ENCODE results near the gene SOX5.

GRCh38 chr12:23751641-23752040 lies 197.8 kb downstream of the SOX5 start:
- TF ChIP-seq POLR2A (IDR thresholded peaks at IDR 0.05) = no peak
- TF ChIP-seq, protein P1, sequence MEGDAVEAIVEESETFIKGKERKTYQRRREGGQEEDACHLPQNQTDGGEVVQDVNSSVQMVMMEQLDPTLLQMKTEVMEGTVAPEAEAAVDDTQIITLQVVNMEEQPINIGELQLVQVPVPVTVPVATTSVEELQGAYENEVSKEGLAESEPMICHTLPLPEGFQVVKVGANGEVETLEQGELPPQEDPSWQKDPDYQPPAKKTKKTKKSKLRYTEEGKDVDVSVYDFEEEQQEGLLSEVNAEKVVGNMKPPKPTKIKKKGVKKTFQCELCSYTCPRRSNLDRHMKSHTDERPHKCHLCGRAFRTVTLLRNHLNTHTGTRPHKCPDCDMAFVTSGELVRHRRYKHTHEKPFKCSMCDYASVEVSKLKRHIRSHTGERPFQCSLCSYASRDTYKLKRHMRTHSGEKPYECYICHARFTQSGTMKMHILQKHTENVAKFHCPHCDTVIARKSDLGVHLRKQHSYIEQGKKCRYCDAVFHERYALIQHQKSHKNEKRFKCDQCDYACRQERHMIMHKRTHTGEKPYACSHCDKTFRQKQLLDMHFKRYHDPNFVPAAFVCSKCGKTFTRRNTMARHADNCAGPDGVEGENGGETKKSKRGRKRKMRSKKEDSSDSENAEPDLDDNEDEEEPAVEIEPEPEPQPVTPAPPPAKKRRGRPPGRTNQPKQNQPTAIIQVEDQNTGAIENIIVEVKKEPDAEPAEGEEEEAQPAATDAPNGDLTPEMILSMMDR (IDR thresholded peaks at IDR 0.05) = no peak

All from adrenal gland (tissue), 5 donors.